Osteoblast (primary cell): ENCODE data around the gene TIE1. TPM values are rescaled to one million over a fixed set of nuclear protein-coding genes. Genes with fewer than 3 reads are reported as not detected.

Experiments used
- DNase-seq: peaks from one replicate; pipeline ENCODE4 v3.0.0; 2011; ENCODE audit warnings: low spot score, mixed read lengths; ENCODE audit not compliant: insufficient read length; ENCODE audit errors: missing footprints
- H2AFZ ChIP-seq: 2 replicates; pipeline ENCODE4 v1.6.0; 2011; ENCODE audit warnings: mild to moderate bottlenecking, low read length
- H3K27ac ChIP-seq: 2 replicates; pipeline ENCODE4 v1.5.1; 2011; ENCODE audit warnings: mild to moderate bottlenecking, low read depth, low read length, moderate library complexity
- H3K27me3 ChIP-seq: 2 replicates; pipeline ENCODE4 v1.6.0; 2012; ENCODE audit warnings: mild to moderate bottlenecking, control low read depth, inconsistent platforms, low read length, moderate library complexity; ENCODE audit not compliant: insufficient read depth
- H3K36me3 ChIP-seq: 2 replicates; pipeline ENCODE4 v1.5.1; 2011; ENCODE audit warnings: mild to moderate bottlenecking, low read length, control low read depth, moderate library complexity; ENCODE audit not compliant: insufficient read depth
- H3K4me1 ChIP-seq: 2 replicates; pipeline ENCODE4 v1.5.1; 2011; ENCODE audit warnings: mild to moderate bottlenecking, low read length, control low read depth, moderate library complexity; ENCODE audit not compliant: insufficient read depth
- H3K4me2 ChIP-seq: 2 replicates; pipeline ENCODE4 v1.6.0; 2011; ENCODE audit warnings: mild to moderate bottlenecking, low read length; ENCODE audit not compliant: insufficient read depth
- H3K4me3 ChIP-seq: fragments of 200-600 bp; sonication (generic); 3 replicates; pipeline ENCODE4 v1.5.1; 2012; ENCODE audit warnings: mild to moderate bottlenecking, low read length, inconsistent platforms; ENCODE audit not compliant: insufficient read depth
- H3K79me2 ChIP-seq: 2 replicates; pipeline ENCODE4 v1.6.0; 2012; ENCODE audit warnings: mild to moderate bottlenecking, low read length, control low read depth, inconsistent platforms; ENCODE audit not compliant: insufficient read depth
- H3K9me3 ChIP-seq: 2 replicates; pipeline ENCODE4 v1.5.1; 2011; ENCODE audit warnings: low read depth, low read length, control low read depth
- H4K20me1 ChIP-seq: 2 replicates; pipeline ENCODE4 v1.6.0; 2012; ENCODE audit warnings: mild to moderate bottlenecking, low read length, control low read depth; ENCODE audit not compliant: insufficient read depth
- CTCF ChIP-seq: IDR thresholded peaks from 2 replicates; pipeline ENCODE4 v1.5.1; 2011; ENCODE audit warnings: mild to moderate bottlenecking, low read depth, low read length, moderate library complexity; ENCODE audit errors: extremely low read depth
- total RNA-seq: library from RNA; depleted of rRNA; stranded (reverse); fragments of >200 nt; gene quantifications from 2 replicates; pipeline ENCODE4 v1.2.3, GENCODE V29; 2012

The TIE1 gene
- total RNA-seq, 1 donor, result not detected

- Histone ChIP-seq H3K27me3 (peaks cover 9% of the 10 kb centered on the region), H3K9me3 (no peaks in the 10 kb centered on the region), H3K27ac (no peak within 1 kb of the TSS), H3K4me3 (no peak within 1 kb of the TSS), H3K79me2 (no peaks in the 10 kb centered on the region), H3K4me1 (no peaks in the 10 kb centered on the region), H2AFZ (no peak within 1 kb of the TSS), H4K20me1 (no peaks in the 10 kb centered on the region), H3K4me2 (no peak within 1 kb of the TSS), H3K36me3 (no peaks in the 10 kb centered on the region)
- peak; percentile 60 for DNase-seq
- no peak for TF ChIP-seq CTCF
These were observed 15.4 kb upstream of the TIE1 start, which contains the start of gene C1orf210 for GRCh38 chr1:43285269-43285990. Gene C1orf210 (minus strand): TSS chr1:43285581. CDS start chr1:43283270, 2,311 bp downstream.

GRCh38 chr1:43286115-43286514, 14.7 kb upstream of the TIE1 start:
- no peak for DNase-seq
- no peaks in the 10 kb centered on the region for H3K4me1 ChIP-seq
- H4K20me1 ChIP-seq, result no peaks in the 10 kb centered on the region
- H2AFZ ChIP-seq, result no peak overlapping the region
- H3K79me2 ChIP-seq, result no peaks in the 10 kb centered on the region
- peaks cover 12% of the 10 kb centered on the region for H3K27me3 ChIP-seq
- H3K4me3 ChIP-seq, result no peak overlapping the region
- no peak for TF ChIP-seq CTCF
- H3K27ac ChIP-seq, result no peak overlapping the region
- H3K9me3 ChIP-seq, result no peaks in the 10 kb centered on the region
- H3K36me3 ChIP-seq, result no peaks in the 10 kb centered on the region
- no peak overlapping the region for H3K4me2 ChIP-seq

- H3K9me3 ChIP-seq, result no peaks in the 10 kb centered on the region
- DNase-seq, result no peak
- no peak overlapping the region for H3K4me3 ChIP-seq
- no peaks in the 10 kb centered on the region for H3K79me2 ChIP-seq
- no peak overlapping the region for H3K4me2 ChIP-seq
- H4K20me1 ChIP-seq, result no peaks in the 10 kb centered on the region
- no peaks in the 10 kb centered on the region for H3K4me1 ChIP-seq
- peaks cover 12% of the 10 kb centered on the region for H3K27me3 ChIP-seq
- no peak overlapping the region for H3K27ac ChIP-seq
- no peak for TF ChIP-seq CTCF
- H2AFZ ChIP-seq, result no peak overlapping the region
- no peaks in the 10 kb centered on the region for H3K36me3 ChIP-seq
These were observed 14.2 kb upstream of the TIE1 start for GRCh38 chr1:43286533-43286932.

- Histone ChIP-seq H3K27me3 (peaks cover 12% of the 10 kb centered on the region), H3K27ac (no peak overlapping the region), H3K79me2 (no peaks in the 10 kb centered on the region), H2AFZ (no peak overlapping the region), H3K9me3 (no peaks in the 10 kb centered on the region), H3K4me2 (no peak overlapping the region), H4K20me1 (no peaks in the 10 kb centered on the region), H3K4me1 (no peaks in the 10 kb centered on the region), H3K36me3 (no peaks in the 10 kb centered on the region), H3K4me3 (no peak overlapping the region)
- DNase-seq, result peak; percentile 17
- no peak for TF ChIP-seq CTCF
These were observed 12.6 kb upstream of the TIE1 start for GRCh38 chr1:43288058-43288784.
